Caco-2 (cell line): Measurements from ENCODE around the gene C4orf36. TPM values are rescaled to one million over a fixed set of nuclear protein-coding genes. Genes with fewer than 3 reads are reported as not detected.

ENCODE experiments used
- BruUV-seq: library from RNA; stranded (reverse); fragments of 400-500 nt; replicated peaks from 2 replicates; lab custom pipeline; 2021; lab: Mats Ljungman, UMichigan
- CTCF ChIA-PET: fragments of 300-600 bp; sonication (Branson Sonifier 250); formaldehyde crosslinking; loops from one replicate; lab custom pipeline; 2022; ENCODE audit warnings: antibody characterized with exemption; lab: Charles Lee
- POLR2A ChIA-PET: fragments of 300-600 bp; sonication (Branson Sonifier 250); formaldehyde crosslinking; loops from one replicate; lab custom pipeline; 2022; ENCODE audit warnings: antibody characterized with exemption; lab: Charles Lee
- DNase-seq, 2 experiments: peaks; one replicate each; pipeline versions ENCODE4 v3.0.0 to v3.0.0-alpha.2; 2020 to 2022
- H3K27me3 ChIP-seq: replicated peaks from 2 replicates; pipeline ENCODE4 v1.6.0; 2011; ENCODE audit warnings: low read length; ENCODE audit not compliant: control insufficient read depth, insufficient read depth
- H3K36me3 ChIP-seq: 2 replicates; pipeline ENCODE4 v1.5.1; 2011; ENCODE audit warnings: low read length; ENCODE audit not compliant: control insufficient read depth, insufficient read depth
- H3K4me1 ChIP-seq: fragments of 250-450 bp; sonication (Bioruptor Pico); 2 replicates; pipeline ENCODE4 v1.5.1; 2020; ENCODE audit warnings: mild to moderate bottlenecking
- H3K4me3 ChIP-seq: 2 replicates; pipeline ENCODE4 v1.5.1; 2011; ENCODE audit warnings: low read depth, mild to moderate bottlenecking, control low read depth, low read length
- H3K9me3 ChIP-seq: fragments of 250-450 bp; sonication (Bioruptor Pico); 2 replicates; pipeline ENCODE4 v1.5.1; 2020; ENCODE audit warnings: mild to moderate bottlenecking, moderate library complexity
- H3K27ac Mint-ChIP-seq: one replicate; pipeline ENCODE4 v1.8.0; 2022; ENCODE audit warnings: mixed read lengths; ENCODE audit not compliant: unreplicated experiment
- H3K27me3 Mint-ChIP-seq: one replicate; pipeline ENCODE4 v1.8.0; 2022; ENCODE audit warnings: mixed read lengths; ENCODE audit not compliant: insufficient read depth, unreplicated experiment
- H3K36me3 Mint-ChIP-seq: one replicate; pipeline ENCODE4 v1.8.0; 2022; ENCODE audit warnings: mild to moderate bottlenecking, mixed read lengths; ENCODE audit not compliant: insufficient read depth, unreplicated experiment
- H3K4me1 Mint-ChIP-seq: one replicate; pipeline ENCODE4 v1.8.0; 2022; ENCODE audit warnings: low read depth, mixed read lengths; ENCODE audit not compliant: unreplicated experiment
- H3K4me3 Mint-ChIP-seq: one replicate; pipeline ENCODE4 v1.8.0; 2022; ENCODE audit warnings: mild to moderate bottlenecking, moderate library complexity, mixed read lengths; ENCODE audit not compliant: unreplicated experiment
- H3K9me3 Mint-ChIP-seq: one replicate; pipeline ENCODE4 v1.8.0; 2022; ENCODE audit warnings: mixed read lengths; ENCODE audit not compliant: unreplicated experiment
- CTCF ChIP-seq, 2 experiments: fragments of 200-600 bp in 1 of 2; IDR thresholded peaks; 1 replicate in 1 of 2; 2 replicates in 1 of 2; pipeline versions ENCODE4 v1.5.1 to v1.8.0; 2011 to 2022; ENCODE audit warnings: antibody characterized with exemption in 1 of 2, control low read depth in 1 of 2, inconsistent platforms in 1 of 2, low read depth in 1 of 2, low read length in 1 of 2, mild to moderate bottlenecking in 1 of 2, moderate library complexity in 1 of 2; ENCODE audit not compliant: insufficient read depth in 1 of 2, severe bottlenecking in 1 of 2, unreplicated experiment in 1 of 2
- intact Hi-C: fragments of 100-400 bp; cut with micrococcal nuclease; formaldehyde crosslinking; loops from one replicate; pipeline ENCODE4 v1.10.0; 2022; ENCODE audit not compliant: unreplicated experiment
- total RNA-seq: library from RNA; stranded (reverse); gene quantifications from 2 replicates; pipeline ENCODE4 v1.2.3, GENCODE V29; 2022

Gene C4orf36
- total RNA-seq, 1 experiment from 2014 or later: 2.2 TPM

DNA sequence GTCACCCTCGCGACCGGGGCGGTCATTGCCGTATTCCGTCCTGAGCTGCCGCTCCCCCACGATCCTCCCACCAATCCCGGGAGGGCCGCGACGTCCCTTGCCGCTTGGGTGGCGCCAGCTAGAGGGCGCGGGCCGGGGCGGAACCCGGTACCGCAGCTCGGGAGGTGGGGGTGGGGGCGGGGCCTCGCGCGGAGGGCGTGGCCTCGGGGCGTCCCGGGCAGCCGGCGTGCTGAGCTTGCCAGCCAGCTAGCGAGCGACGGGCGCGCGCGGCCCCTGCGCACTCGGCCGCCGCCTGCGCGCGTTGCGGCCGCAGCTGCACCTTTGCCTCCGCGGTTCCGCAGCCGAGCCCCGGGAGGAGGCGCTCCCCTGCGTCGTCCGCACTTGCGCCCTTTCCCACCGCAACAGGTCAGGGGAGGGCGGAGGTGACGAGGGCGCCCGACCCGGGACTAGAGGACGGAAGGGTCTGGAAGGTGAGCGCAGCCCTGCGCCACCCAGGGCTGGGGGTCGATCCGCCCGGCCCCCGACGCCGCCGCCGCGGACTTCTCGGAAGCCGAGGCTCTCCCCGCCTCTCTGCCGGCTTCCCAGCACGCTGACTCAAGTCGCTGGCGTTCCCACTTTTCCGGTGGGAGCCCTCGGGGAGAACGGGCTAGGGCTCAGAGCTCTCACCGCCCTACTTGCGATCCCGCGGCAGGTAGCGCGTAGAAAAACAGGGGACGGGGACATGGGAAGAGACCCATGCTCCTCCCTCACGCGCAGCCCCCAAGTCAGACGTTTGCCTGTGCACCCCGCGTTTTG lies 42.7 kb upstream of the C4orf36 start, which contains the start of gene AFF1:
TSS of gene AFF1 (plus strand) at position 241 of the 795 bp plus-strand sequence. CDS start 13,523 bp downstream, outside the sequence.
- H3K27me3 Mint-ChIP-seq: no peaks in the 10 kb centered on the region
- peak in 1 of 2 experiments; percentile 44 for TF ChIP-seq CTCF (IDR thresholded peaks at IDR 0.05; ENCODE audit: insufficient read depth in 1 of 2, low read depth in 1 of 2, low read length in 1 of 2, severe bottlenecking in 1 of 2, unreplicated experiment in 1 of 2)
- intact Hi-C loops: loop anchor here (1.0 to 2.0 kb wide), 2 partner anchors 9 to 38 kb away; no protein-coding TSS in a partner anchor
- H3K9me3 Mint-ChIP-seq: no peaks in the 10 kb centered on the region
- BruUV-seq: no TSS peak
- peaks cover 22% of the 10 kb centered on the region for H3K4me1 ChIP-seq
- peaks cover 9% of the 10 kb centered on the region for H3K36me3 Mint-ChIP-seq
- H3K27ac Mint-ChIP-seq: peak within 1 kb of the TSS; percentile 89
- POLR2A ChIA-PET: interaction anchor here (0.6 to 2.7 kb wide), 11 partner anchors 9 to 456 kb away, joined by 3 to 38 read pairs (median 4); partner anchors contain the start of gene HSD17B11
- no peaks in the 10 kb centered on the region for H3K27me3 ChIP-seq
- peaks cover 20% of the 10 kb centered on the region for H3K4me1 Mint-ChIP-seq
- H3K36me3 ChIP-seq: no peaks in the 10 kb centered on the region
- peak; percentile 93 to 95 for DNase-seq
- CTCF ChIA-PET: interaction anchor here (0.5 to 2.9 kb wide), 13 partner anchors 9 to 380 kb away, joined by 3 to 30 read pairs (median 3); no protein-coding TSS in a partner anchor
- H3K4me3 Mint-ChIP-seq: peak within 1 kb of the TSS; percentile 91
- H3K4me3 ChIP-seq: peak within 1 kb of the TSS; percentile 84
- no peaks in the 10 kb centered on the region for H3K9me3 ChIP-seq

GRCh38 chr4:86934147-86934770 lies 42.0 kb upstream of the C4orf36 start:
- no peak for TF ChIP-seq CTCF (IDR thresholded peaks at IDR 0.05; ENCODE audit: insufficient read depth in 1 of 2, low read depth in 1 of 2, low read length in 1 of 2, severe bottlenecking in 1 of 2, unreplicated experiment in 1 of 2)
- BruUV-seq: TSS peak; percentile 33
- Mint-ChIP-seq H3K4me3 (peak overlapping the region; percentile 91), H3K27me3 (no peaks in the 10 kb centered on the region), H3K9me3 (no peaks in the 10 kb centered on the region), H3K4me1 (peaks cover 20% of the 10 kb centered on the region), H3K27ac (peak overlapping the region; percentile 69), H3K36me3 (peaks cover 9% of the 10 kb centered on the region)
- intact Hi-C loops: loop anchor here (1.0 to 2.0 kb wide), 2 partner anchors 8 to 39 kb away; no protein-coding TSS in a partner anchor
- Histone ChIP-seq H3K27me3 (no peaks in the 10 kb centered on the region), H3K9me3 (no peaks in the 10 kb centered on the region), H3K4me3 (peak overlapping the region; percentile 40), H3K4me1 (peaks cover 15% of the 10 kb centered on the region), H3K36me3 (no peaks in the 10 kb centered on the region)
- ChIA-PET CTCF (interaction anchor here (0.5 to 2.9 kb wide), 12 partner anchors 8 to 379 kb away, joined by 3 to 30 read pairs (median 4); no protein-coding TSS in a partner anchor), POLR2A (interaction anchor here (0.6 to 2.7 kb wide), 9 partner anchors 8 to 456 kb away, joined by 3 to 38 read pairs (median 4); partner anchors contain the start of gene HSD17B11)
- DNase-seq: peak in 1 of 2 experiments; percentile 6
